ENCODE measurements around the gene CEACAM16.

CEACAM16 gene

DNA sequence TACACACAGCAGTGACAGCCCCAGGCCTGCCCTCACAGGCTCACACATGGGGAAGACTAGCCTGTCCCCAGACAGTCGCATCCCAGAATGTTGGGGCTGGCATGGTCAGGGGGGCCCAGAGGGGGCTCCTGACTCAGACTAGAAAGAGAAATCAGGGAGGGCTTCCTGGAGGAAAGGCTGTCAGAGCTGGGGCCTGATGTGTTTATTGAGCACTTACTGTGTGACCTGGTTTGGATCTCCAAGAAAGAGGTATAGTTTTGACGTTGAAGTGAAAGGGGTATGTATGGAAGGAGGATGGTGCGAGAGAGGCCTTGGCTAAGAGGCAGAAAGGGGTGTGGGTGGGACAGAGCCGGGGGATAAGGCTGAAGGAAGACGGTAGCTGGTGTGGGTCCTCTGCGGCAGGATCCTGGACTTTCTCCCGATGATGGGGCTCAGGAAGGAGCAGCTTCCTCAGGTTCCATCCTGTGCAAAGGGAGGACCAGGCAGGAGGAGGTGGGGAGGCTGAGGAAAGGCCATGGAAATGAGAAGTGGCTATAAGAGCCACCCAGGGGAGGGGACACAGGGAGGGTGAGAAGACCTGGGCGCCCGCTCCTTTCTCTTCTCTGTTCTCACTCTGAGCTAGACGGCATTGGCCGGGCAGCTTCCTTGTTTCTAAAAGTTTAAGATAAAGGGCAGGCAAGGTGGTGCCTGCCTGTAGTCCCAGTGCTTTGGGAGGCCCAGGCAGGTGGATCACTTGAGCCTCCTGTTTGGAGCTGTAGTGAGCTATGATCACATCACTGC is 33.5 kb downstream of the CEACAM16 start:
- CTCF ChIA-PET = interaction anchor here (0.7 to 4.3 kb wide), 6 partner anchors 9 to 112 kb away, joined by 3 to 31 read pairs (median 4); no protein-coding TSS in a partner anchor

DNA sequence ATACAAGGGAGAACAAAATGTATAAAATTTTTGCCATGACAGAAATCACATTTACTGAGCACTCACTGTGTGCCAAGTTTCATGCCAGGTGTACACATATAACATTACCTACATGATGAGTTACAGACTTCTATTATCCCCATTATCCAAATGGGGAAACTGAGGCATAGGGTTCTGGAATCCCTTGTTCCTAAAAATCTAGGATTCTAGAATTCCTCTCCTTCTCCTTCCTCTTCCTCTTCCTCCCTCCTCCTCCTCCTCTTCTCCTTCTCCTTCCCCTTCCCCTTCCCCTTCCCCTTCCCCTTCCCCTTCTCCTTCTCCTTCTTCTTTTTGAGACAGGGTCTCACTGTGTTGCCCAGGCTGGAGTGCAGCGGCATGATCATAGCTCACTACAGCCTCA is 35.4 kb downstream of the CEACAM16 start:
- POLR2A ChIA-PET = interaction anchor here (0.6 kb wide), 1 partner anchor 20 kb away, joined by 5 read pairs; no protein-coding TSS in a partner anchor
- H3K36me3 ChIP-seq (ENCODE audit: control insufficient read depth in 2 of 2, insufficient read depth in 1 of 2, low read length in 2 of 2) = no peaks in the 10 kb centered on the region; a peak in 1 of 3 replicates
- H3K27ac ChIP-seq (ENCODE audit: extremely low read depth, low read depth, low read length) = no peak overlapping the region
- TF ChIP-seq ZNF791 (tag by site-specific recombination; IDR thresholded peaks at IDR 0.05) = no peak
- TF ChIP-seq, protein P1, sequence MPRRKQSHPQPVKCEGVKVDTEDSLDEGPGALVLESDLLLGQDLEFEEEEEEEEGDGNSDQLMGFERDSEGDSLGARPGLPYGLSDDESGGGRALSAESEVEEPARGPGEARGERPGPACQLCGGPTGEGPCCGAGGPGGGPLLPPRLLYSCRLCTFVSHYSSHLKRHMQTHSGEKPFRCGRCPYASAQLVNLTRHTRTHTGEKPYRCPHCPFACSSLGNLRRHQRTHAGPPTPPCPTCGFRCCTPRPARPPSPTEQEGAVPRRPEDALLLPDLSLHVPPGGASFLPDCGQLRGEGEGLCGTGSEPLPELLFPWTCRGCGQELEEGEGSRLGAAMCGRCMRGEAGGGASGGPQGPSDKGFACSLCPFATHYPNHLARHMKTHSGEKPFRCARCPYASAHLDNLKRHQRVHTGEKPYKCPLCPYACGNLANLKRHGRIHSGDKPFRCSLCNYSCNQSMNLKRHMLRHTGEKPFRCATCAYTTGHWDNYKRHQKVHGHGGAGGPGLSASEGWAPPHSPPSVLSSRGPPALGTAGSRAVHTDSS (tag by site-specific recombination; IDR thresholded peaks at IDR 0.05) = peak; percentile 52
- TF ChIP-seq ZNF624 (tag by site-specific recombination; IDR thresholded peaks at IDR 0.05) = no peak
- no peak for TF ChIP-seq ZNF391 (tag by site-specific recombination; IDR thresholded peaks at IDR 0.05; ENCODE audit: borderline replicate concordance, low read depth)
- no peak for TF ChIP-seq ZNF501 (tag by site-specific recombination; IDR thresholded peaks at IDR 0.05)
- TF ChIP-seq, protein P2, sequence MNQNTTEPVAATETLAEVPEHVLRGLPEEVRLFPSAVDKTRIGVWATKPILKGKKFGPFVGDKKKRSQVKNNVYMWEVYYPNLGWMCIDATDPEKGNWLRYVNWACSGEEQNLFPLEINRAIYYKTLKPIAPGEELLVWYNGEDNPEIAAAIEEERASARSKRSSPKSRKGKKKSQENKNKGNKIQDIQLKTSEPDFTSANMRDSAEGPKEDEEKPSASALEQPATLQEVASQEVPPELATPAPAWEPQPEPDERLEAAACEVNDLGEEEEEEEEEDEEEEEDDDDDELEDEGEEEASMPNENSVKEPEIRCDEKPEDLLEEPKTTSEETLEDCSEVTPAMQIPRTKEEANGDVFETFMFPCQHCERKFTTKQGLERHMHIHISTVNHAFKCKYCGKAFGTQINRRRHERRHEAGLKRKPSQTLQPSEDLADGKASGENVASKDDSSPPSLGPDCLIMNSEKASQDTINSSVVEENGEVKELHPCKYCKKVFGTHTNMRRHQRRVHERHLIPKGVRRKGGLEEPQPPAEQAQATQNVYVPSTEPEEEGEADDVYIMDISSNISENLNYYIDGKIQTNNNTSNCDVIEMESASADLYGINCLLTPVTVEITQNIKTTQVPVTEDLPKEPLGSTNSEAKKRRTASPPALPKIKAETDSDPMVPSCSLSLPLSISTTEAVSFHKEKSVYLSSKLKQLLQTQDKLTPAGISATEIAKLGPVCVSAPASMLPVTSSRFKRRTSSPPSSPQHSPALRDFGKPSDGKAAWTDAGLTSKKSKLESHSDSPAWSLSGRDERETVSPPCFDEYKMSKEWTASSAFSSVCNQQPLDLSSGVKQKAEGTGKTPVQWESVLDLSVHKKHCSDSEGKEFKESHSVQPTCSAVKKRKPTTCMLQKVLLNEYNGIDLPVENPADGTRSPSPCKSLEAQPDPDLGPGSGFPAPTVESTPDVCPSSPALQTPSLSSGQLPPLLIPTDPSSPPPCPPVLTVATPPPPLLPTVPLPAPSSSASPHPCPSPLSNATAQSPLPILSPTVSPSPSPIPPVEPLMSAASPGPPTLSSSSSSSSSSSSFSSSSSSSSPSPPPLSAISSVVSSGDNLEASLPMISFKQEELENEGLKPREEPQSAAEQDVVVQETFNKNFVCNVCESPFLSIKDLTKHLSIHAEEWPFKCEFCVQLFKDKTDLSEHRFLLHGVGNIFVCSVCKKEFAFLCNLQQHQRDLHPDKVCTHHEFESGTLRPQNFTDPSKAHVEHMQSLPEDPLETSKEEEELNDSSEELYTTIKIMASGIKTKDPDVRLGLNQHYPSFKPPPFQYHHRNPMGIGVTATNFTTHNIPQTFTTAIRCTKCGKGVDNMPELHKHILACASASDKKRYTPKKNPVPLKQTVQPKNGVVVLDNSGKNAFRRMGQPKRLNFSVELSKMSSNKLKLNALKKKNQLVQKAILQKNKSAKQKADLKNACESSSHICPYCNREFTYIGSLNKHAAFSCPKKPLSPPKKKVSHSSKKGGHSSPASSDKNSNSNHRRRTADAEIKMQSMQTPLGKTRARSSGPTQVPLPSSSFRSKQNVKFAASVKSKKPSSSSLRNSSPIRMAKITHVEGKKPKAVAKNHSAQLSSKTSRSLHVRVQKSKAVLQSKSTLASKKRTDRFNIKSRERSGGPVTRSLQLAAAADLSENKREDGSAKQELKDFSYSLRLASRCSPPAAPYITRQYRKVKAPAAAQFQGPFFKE (tag by site-specific recombination; IDR thresholded peaks at IDR 0.05; ENCODE audit: borderline replicate concordance) = no peak
- TF ChIP-seq ZSCAN23 (tag by site-specific recombination; IDR thresholded peaks at IDR 0.05) = no peak
- peak; percentile 62; the same call in 1 of the 2 replicates for TF ChIP-seq ZNF121 (tag by site-specific recombination; IDR thresholded peaks at IDR 0.05)
- no peak for TF ChIP-seq HOXA7 (CRISPR knock-in tag; IDR thresholded peaks at IDR 0.05; ENCODE audit: borderline replicate concordance)
- no peak for TF ChIP-seq ZNF785 (tag by site-specific recombination; IDR thresholded peaks at IDR 0.05)
- TF ChIP-seq, protein P3, sequence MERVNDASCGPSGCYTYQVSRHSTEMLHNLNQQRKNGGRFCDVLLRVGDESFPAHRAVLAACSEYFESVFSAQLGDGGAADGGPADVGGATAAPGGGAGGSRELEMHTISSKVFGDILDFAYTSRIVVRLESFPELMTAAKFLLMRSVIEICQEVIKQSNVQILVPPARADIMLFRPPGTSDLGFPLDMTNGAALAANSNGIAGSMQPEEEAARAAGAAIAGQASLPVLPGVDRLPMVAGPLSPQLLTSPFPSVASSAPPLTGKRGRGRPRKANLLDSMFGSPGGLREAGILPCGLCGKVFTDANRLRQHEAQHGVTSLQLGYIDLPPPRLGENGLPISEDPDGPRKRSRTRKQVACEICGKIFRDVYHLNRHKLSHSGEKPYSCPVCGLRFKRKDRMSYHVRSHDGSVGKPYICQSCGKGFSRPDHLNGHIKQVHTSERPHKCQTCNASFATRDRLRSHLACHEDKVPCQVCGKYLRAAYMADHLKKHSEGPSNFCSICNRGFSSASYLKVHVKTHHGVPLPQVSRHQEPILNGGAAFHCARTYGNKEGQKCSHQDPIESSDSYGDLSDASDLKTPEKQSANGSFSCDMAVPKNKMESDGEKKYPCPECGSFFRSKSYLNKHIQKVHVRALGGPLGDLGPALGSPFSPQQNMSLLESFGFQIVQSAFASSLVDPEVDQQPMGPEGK (tag by site-specific recombination; IDR thresholded peaks at IDR 0.05) = no peak
- no peaks in the 10 kb centered on the region for H3K4me1 ChIP-seq (ENCODE audit: control insufficient read depth, insufficient read depth, low read length)
- no peak overlapping the region for H3K4me3 ChIP-seq (ENCODE audit: low read depth, low read length)
- CTCF ChIA-PET = interaction anchor here (0.6 to 4.3 kb wide), 2 partner anchors 10 to 36 kb away, joined by 3 to 22 read pairs; no protein-coding TSS in a partner anchor
- no peaks in the 10 kb centered on the region for H3K9me3 ChIP-seq (ENCODE audit: control insufficient read depth, insufficient read depth, low read depth, low read length)

More for the DNA sequence above, 33.5 kb downstream of the CEACAM16 start:
- H3K9me3 ChIP-seq (ENCODE audit: control insufficient read depth, insufficient read depth, low read depth, low read length) = no peaks in the 10 kb centered on the region
- TF ChIP-seq WT1 (tag by site-specific recombination; IDR thresholded peaks at IDR 0.05) (no peak), ZNF664 (tag by site-specific recombination; IDR thresholded peaks at IDR 0.05) (peak; percentile 99)
- no peak overlapping the region for H3K4me3 ChIP-seq (ENCODE audit: low read depth, low read length)
- POLR2A ChIA-PET = no interaction called here
- no peak overlapping the region for H3K27ac ChIP-seq (ENCODE audit: extremely low read depth, low read depth, low read length)
- no peaks in the 10 kb centered on the region; a peak in 1 of 3 replicates for H3K36me3 ChIP-seq (ENCODE audit: control insufficient read depth in 2 of 2, insufficient read depth in 1 of 2, low read length in 2 of 2)
- no peaks in the 10 kb centered on the region for H3K4me1 ChIP-seq (ENCODE audit: control insufficient read depth, insufficient read depth, low read length)
